Activated CD4-positive, alpha-beta T cell treated with anti-CD3 and anti-CD28 coated beads, Interleukin-2, amount 50 U/mL, for 16 hours (primary cell): ENCODE data around the gene KLHL17.

Experiments
- DNase-seq: peaks from one replicate; pipeline ENCODE4 v3.0.0-alpha.2; 2020

The KLHL17 gene

DNA sequence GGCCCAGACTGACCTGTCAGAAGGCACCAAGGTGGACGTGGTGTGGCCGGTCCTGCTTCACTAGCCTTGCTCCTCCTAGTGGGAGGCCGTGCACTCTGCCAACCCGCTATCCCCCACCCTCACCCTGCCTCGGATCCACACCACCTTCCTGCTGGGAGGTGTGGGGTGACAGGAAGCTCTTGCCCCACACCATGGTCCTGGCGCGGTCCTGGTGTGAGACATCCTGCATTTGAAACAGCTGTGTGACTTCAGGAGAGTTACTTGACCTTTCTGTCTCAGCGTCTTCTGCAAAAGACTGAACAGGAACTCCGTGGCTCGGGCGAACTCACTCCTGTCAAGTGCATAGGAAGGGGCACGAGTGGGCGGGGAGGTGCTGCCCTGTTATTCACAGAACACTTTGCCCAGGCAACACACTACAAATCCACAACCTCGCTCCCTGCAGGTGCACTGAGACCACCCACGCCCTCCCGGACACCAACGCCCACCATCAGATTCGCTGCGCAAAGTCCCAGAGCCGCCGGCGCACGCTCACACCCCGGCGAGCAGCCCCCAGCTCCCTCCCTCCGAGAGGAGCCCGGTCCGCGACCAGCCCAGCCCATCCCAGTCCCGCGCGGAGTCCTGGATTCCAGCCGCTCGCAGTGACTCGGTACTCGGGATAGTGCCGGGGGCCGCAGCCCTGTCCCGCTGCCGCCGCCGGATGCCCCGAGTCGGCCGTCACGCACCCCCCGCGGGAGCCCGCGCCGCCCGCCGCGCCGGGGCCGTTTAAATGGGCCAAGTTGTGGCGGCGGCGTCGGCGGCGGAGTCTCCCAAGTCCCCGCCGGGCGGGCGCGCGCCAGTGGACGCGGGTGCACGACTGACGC, 37.0 kb upstream of the KLHL17 start, which contains the start of gene SAMD11:
Gene SAMD11 (plus strand): TSS at position 793 of the 860 bp plus-strand sequence. CDS start 509 bp downstream, outside the sequence.
- DNase-seq = no peak

DNA sequence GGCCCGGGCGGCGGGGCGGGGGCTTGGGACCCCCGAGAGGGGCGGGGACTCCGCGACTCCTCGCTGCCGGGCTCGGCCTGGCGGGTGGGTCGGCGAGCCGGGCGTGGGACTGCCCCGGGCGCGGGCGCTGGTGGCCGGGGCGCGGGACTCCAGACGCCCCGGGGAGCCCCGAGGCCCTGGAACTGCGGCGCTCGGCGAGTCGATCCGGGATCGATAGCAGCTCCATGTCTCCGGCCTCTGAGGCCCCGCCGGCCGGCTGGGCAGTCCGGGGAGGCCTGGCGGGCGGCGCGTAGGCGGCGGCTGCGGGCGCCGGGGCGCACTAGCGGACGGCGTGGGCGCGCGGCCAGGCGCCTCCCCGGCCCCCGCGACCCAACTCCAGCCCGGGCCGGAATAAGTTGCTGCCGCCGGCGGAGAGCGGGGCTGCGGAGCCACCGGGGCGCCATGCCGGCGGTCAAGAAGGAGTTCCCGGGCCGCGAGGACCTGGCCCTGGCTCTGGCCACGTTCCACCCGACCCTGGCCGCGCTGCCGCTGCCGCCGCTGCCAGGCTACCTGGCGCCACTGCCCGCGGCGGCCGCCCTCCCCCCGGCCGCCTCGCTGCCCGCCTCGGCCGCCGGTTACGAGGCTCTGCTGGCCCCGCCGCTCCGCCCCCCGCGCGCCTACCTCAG, 36.3 kb upstream of the KLHL17 start:
- no peak for DNase-seq

DNA sequence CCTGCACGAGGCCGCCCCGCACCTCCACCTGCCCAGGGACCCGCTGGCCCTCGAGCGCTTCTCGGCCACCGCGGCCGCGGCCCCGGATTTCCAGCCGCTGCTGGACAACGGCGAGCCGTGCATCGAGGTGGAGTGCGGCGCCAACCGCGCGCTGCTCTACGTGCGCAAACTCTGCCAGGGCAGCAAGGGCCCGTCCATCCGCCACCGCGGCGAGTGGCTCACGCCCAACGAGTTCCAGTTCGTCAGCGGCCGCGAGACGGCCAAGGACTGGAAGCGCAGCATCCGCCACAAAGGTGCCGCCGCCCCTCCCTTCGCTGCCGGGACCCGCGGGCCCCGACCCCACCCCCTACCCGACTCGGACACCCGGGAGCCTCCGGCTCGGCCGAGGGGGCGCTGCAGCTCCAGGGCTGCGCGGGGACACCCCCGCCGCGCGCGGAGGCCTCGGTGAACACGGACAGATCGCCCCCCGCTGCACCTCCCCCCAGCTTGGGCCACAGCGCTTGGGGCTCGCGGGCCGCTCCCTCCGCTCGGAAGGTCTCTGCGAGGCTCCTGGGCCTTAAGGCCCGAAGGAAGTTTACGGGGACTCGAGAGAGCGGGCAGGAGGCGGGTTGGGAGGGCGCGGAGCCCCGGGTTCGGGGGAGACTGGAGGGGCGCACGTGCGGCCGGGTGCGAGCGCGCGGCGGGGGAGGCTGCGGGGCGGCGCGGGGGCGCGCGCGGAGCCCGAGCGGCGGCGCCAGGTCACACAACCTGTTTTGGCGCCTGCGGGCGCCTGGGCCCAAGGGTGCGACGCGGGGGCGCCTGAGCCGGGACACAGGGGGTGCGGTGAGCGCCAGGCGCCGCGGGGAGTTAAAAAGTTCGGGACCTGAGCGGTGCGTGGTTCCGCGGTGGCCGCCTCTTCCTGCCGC, 35.5 kb upstream of the KLHL17 start:
- no peak for DNase-seq

DNA sequence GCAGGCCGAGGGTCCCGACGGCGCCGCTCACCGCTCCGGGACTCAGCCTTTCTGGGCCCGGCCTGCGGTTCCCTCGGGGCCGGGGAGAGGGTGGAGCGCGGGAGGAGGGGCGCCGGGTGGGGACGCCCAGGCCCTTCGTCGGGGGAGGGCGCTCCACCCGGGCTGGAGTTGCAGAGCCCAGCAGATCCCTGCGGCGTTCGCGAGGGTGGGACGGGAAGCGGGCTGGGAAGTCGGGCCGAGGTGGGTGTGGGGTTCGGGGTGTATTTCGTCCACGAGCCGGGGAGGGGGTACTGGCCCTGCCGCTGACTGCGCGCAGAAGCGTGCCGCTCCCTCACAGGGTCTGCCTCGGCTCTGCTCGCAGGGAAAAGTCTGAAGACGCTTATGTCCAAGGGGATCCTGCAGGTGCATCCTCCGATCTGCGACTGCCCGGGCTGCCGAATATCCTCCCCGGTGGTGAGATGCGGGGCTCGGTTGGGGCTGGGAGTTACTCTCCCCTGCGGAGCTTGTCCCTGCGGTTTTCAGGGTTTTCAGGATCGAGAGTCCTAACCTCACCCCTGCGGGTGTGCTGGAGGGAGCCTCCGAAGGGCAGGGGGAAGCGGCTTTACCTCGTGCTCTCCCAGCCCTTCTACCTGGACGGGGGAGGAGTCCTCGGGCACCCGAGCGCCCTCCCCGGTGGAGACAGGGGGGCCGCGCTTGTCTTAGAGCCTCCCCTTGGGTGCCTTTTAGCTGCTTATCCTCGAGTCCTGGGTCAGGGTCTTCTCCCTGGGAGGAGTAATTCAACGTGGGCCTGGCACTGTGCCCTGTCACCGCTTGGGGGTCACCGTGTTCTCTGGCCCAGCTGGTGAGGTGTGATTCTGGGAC, 34.6 kb upstream of the KLHL17 start:
- DNase-seq = no peak

DNA sequence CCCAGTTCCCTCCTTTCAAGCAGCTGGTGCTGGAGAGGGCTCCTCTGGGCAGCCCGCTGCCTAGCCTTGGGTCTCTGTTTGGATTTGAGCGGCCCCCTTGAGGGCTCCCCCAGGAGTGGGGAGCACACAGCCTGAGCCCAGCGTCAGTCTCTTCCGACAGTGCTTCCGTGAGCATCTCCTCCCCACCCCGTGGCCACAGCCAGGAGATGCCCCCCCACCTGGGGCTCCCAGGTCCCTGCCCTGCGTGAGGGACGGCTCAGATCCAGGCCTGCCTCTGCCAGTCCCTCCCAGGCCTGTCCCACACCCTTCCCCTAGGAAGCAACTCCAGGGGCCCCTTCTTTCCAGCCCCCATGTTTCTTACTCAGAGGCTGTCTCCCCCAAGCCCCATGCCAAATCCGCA, 33.1 kb upstream of the KLHL17 start:
- no peak for DNase-seq

DNA sequence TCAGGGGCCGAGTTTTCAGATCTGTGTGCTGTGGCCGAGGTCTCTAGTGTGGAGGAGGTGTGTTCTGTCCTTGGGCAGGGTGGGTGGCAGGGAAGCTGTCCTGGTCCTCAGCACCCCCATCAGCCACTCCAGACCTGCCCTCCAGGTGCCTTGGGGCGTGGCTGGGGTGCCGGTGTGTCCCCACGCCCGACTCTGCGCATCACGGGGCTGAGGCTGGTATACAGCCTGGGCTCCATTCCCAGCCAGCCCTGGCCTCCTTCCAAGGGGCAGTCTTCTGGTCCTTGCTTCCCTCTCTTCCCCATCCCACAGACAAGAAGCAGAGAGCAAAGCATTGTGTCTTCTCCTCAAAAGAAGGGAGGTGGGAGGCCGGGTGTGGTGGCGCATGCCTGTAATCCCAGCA, 32.6 kb upstream of the KLHL17 start:
- no peak for DNase-seq

DNA sequence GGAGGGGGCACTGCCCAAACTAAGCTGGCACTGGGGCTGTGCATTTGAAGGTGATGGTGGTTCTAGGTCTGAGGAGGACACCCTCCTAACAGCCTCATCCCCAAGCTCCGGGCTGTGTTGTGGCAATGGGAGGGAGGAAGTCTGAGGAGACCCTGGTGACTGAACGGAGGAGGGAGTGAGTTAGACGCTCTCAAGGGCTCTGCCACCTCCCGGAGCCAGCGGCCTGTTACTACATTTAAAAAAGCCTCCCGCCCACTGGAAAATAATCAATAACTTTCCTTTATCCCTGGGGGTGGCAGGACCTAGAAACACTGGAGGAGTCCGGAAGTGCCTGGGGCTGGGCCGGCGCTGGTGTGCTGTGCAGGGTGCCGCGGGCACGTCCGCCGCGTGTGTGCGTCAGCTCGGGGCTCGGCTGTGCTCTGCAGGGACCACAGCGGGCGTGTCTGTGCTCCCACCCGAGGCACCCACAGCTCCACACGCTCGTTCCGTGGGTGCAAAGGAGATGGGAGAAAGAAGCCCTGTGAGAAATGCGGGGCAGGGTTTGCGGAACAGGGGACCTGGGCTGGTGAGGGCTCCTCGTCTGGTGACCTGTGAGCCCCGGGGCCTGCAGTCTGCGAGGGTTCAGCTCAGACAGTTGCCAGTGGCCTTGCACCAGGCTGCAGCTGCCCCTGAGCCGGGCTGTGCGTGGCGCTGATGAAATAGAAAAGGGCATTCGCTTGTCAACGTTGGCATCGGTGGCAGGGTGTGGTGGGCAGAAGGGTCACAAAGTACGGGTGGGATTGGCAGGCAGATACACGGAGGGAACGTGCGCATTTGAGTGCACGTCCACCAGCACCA, 31.3 kb upstream of the KLHL17 start:
- DNase-seq = no peak

DNA sequence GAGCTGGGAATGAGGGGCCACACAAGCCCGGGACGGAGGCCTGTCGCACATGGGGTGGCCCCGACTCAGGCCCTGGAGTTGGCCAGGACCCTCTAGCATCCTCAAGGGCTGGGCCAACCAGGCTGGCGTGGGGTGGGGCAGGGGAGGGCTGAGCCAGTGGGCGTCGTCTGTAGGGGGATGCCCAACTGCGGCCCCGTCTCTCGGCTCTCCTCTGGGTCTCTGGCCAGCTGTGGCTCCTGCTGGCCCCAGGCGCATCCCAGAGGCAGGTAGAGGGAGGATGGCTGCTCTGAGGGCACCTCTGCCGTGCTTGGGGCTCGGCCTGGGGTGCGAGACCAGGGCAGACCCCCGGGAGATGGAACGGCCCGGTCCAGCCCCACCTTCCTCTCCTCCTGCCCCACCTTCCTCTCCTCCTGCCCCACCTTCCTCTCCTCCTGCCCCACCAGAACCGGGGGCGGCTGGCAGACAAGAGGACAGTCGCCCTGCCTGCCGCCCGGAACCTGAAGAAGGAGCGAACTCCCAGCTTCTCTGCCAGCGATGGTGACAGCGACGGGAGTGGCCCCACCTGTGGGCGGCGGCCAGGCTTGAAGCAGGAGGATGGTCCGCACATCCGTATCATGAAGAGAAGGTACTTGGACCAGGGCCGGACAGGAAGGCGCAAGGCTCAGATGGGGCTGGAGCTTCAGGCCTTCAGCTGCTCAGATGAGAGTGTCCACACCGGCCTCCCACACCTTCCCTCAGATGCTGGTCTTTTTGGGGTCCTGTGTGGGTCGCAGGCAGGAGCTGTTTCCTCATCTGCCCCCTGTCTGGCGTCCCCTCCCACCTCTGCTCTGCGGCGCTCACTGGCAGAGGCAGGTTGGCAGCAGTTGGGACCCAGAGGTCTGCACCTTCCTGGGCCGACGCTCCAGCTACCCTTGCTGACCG, 30.4 kb upstream of the KLHL17 start:
- no peak for DNase-seq

DNA sequence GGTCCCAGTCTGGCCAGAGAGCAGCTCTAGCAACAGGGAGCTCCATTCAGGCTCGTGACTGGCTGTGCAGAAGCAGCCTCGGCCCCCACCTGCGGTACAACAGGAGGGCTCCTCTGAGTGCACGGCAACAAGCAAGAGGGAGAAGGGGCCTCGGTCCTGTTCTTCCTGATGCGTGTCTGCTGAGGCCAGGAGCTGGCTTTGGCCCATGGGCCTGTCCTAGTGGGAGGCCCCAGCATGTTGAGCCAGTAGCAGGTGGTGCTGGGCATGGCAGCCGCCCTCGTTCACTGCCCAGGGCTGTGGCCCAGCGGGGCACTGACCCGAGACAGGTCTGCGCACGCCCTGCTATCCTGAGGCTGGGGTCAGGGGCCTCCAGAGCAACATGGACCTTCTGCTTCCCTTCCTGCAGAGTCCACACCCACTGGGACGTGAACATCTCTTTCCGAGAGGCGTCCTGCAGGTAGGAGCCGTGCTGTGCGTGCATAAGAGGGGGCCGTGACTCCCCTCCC, 29.7 kb upstream of the KLHL17 start:
- no peak for DNase-seq

DNA sequence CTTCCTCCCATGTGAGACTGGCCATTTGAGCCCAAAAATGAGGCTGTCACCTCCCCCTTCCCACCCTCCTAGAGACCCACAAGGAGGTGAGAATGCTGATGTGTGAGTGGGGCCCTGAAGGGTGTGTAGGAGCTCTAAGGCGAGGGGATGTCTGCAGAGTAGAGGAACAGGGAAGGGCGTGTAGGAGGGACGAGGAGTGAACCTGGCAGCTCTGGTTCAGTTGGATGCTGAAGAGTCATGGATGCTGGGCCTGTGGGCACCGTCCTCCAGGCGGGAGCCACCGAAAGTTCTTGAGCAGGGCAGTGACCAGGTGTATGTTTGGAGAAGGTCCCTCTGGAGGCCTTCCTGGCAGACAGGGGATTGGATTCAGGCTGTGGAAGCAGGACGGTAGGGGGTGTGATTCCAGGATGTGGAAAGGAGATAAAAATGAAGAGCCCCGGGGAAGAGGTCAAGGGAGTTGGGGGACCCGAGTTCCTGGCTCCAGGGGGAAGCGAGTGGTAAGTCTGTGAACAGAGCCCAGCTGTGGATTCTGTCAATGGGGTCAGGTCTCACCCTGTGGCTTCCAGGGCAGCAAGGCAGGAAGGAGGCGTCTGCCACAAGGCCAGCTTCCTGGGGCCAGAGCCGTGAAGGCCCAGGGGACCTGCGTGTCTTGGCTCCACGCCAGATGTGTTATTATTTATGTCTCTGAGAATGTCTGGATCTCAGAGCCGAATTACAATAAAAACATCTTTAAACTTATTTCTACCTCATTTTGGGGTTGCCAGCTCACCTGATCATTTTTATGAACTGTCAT, 28.8 kb upstream of the KLHL17 start:
- DNase-seq = no peak

DNA sequence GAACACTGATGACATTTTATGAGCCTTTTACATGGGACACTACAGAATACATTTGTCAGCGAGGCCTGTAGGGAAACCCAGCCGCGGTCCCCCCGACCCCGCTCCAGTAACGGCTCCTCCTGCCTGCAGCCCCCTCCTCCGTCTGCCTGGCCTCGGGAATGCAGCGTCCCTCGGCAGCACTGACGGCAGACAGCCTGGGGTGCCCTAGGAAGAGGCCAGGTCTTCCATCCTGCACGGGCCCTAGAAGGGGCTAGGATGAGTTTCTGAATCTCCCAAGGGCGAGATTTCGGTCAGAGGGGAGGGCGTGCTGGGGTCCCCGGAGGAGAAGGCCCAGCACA, 28.2 kb upstream of the KLHL17 start:
- no peak for DNase-seq

DNA sequence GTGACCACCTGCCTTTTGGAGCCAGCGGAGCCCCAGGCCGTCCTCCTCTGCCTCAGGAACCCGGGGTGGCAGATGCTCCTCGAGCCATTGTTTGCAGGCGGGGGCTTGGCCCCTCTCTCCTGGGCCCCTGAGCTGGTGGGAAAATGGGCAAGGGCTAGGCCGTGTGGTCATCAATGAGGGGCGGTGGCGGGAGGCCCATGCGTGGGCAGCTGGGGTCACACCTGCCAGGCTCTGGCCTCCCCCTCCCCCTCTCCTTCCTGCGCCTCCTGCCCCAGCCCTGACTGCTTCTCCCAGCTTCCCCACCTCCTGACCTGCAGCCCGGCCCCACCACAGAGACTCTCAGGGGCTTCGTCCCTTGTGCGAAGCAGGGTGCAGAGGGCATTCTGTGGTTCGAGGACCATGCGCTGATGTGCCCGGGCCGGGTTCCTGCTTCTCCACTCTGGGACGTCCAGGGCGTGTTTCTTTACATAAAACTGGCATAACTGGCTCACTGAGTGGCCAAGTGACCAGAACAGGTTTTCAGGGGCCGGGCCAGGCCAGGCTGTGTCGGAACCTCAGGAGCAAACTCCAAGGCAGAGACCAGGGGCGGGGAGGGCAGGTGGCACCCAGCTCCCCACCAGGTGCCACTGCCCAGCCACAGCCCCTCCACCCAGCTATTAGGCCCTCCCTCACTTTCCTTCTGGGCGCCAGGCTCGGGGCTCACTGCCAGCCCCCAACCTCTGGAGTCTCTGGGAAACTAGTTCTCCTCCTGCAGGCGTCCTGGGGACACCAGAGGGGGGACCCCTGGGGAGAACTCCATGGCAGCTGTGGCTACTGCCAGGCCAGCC, 27.4 kb upstream of the KLHL17 start:
- no peak for DNase-seq

DNA sequence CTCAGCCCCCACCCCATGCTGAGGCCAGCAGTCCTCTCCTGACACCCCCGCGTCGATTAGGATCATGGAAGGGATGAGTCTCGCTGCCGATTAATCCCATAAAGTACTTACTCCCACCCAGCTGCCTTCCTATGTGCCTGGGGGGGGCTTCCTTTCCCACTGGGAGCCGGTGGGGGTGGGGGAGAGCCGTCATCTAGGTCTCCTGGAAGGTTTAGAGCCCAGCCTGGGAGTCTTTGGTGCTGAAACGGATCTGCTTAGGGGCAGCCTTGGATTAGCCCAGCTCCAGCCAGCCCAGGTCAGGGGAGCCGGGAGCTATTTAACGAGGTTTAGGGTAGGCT, 26.8 kb upstream of the KLHL17 start:
- no peak for DNase-seq

DNA sequence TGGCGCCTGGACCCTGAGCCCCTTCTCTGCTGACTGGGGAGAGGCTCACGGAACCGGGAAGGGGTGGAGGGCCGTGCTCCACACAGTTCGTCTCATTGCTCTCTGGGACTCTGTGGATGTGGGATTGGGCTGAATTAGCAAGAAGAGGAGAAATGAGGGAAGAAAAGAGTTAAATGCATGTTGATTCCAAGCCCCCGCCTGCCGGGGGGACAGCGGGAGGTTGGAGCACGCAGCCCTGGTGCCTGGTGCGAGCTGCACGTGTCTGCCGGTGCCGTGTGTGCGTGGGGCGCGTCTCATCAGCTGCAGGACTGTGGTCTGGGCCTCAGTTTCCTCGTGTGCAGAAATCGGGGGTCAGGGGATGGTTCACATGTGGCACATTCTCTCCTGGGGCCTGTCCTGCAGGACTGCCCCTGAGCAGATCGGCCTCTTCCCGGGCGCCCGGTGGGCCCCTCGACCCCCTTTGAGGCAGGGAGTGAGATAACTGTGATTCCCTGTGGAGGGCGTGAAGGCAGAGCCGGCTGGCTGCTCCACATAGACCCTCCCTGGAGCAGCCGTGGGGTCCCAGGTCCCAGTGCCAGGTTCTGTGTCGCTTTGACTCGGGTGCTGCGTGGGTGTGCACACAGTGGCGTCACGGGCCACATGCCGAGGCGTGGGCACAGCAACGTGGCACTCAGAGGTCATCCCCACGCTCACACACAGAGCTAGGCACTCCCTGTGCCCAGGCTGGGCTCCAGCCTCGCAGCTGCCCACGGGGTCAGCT, 25.2 kb upstream of the KLHL17 start:
- no peak for DNase-seq

DNA sequence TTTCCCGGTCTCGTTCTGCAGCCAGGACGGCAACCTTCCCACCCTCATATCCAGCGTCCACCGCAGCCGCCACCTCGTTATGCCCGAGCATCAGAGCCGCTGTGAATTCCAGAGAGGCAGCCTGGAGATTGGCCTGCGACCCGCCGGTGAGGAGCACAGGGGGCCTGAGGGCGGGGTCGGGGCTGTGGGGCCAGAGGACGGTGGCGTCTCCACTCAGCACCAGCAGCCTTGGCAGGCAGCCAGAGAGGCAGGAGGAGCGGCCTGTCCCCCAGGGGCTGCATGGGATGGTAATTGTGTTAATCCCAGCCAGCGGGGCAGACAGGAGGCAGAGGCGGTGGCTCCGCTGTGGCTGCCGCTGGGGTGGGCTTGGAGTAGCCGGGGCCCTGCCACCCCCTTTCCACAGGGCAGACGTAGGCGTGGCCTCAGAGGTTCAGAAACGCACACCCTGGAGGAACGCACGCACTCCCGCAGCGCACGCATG, 24.6 kb upstream of the KLHL17 start:
- no peak for DNase-seq

DNA sequence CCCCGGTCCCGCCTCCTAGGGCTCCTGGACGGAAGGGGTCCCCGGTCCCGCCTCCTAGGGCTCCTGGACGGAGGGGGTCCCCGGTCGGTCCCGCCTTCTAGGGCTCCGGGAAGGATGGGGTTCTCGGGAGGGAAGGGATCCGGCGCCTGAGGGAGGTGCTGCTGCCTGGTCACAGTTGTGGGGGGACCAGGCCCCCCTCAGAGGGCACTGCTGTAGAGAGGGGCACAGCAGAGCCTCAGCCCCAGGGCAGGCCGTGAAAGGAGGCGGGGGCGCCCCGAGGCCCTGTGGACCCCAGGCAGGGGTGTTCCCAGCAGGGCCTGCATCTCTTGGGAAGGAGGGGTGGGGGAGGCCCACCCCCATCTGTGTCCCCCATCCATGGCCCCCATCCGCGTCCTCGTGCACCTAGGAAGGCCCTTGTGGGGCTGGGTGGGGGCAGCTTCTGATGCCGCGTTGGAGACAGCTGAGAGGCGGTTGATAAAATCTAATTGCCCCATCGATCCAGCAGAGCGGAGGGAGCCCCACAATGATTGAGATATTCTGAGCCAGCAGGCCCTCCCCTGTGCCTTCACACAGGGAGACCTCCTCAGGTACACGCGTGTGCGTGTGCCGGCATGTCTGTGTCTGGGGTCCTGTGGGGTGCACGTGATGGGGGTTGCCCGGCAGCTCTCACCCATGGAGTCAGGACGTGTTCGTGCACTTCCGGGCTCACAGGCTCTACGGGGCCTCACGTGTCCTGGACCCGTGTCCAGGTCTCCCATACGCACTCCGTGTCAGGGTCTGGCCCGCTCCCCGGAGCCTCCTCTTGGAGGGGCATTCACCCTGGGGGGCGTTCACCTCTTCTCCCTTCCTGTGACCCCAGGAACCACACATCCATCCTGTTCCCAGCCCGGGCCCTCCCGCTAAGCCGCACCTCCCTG, 23.8 kb upstream of the KLHL17 start:
- DNase-seq = no peak
